CD14-positive monocyte (primary cell): Measurements from ENCODE around the gene RAD23A. TPM values are rescaled to one million over a fixed set of nuclear protein-coding genes. Genes with fewer than 3 reads are reported as not detected.

ENCODE experiments used
- DNase-seq, 3 donors: peaks; one replicate each; pipeline ENCODE4 v3.0.0-alpha.2; 2011 to 2022
- H2AFZ ChIP-seq: 2 replicates; pipeline ENCODE4 v1.6.0; 2012; ENCODE audit warnings: mild to moderate bottlenecking, low read depth, low read length, inconsistent platforms; ENCODE audit not compliant: insufficient read depth, poor library complexity, severe bottlenecking
- H3K27ac ChIP-seq, 2 donors: 1 replicate in 1 of 2; 2 replicates in 1 of 2; pipeline ENCODE4 v1.5.1; 2012 to 2013; ENCODE audit warnings: low read length in 2 of 2, control low read depth in 1 of 2, inconsistent platforms in 1 of 2, low read depth in 1 of 2, mild to moderate bottlenecking in 1 of 2
- H3K27me3 ChIP-seq, 2 donors: one replicate each; pipeline versions ENCODE4 v1.6.0 to v1.6.1; 2011 to 2013; ENCODE audit warnings: low read length in 2 of 2; ENCODE audit not compliant: control insufficient read depth in 2 of 2, insufficient read depth in 2 of 2
- H3K36me3 ChIP-seq, 2 donors: replicated peaks in 1 of 2; 1 replicate in 1 of 2; 2 replicates in 1 of 2; pipeline versions ENCODE4 v1.5.1 to v1.6.1; 2012 to 2013; ENCODE audit warnings: low read length in 2 of 2, control low read depth in 1 of 2, inconsistent platforms in 1 of 2, mild to moderate bottlenecking in 1 of 2; ENCODE audit not compliant: insufficient read depth in 2 of 2, control insufficient read depth in 1 of 2
- H3K4me1 ChIP-seq, 2 donors: 1 replicate in 1 of 2; 2 replicates in 1 of 2; pipeline versions ENCODE4 v1.5.1 to v1.6.1; 2012 to 2013; ENCODE audit warnings: low read length in 2 of 2, control low read depth in 1 of 2, inconsistent platforms in 1 of 2, mild to moderate bottlenecking in 1 of 2, moderate library complexity in 1 of 2; ENCODE audit not compliant: insufficient read depth in 2 of 2, control insufficient read depth in 1 of 2
- H3K4me2 ChIP-seq: replicated peaks from 2 replicates; pipeline ENCODE3; 2012; ENCODE audit warnings: low read length, moderate library complexity, mild to moderate bottlenecking; ENCODE audit not compliant: poor library complexity, severe bottlenecking; ENCODE audit errors: extremely low read depth
- H3K4me3 ChIP-seq, 3 experiments: fragments of 200-600 bp in 1 of 3; sonication (generic) in 1 of 3; replicated peaks in 1 of 3; 1 replicate in 2 of 3; 2 replicates in 1 of 3; pipeline ENCODE4 v1.5.1; 2011 to 2013; ENCODE audit warnings: low read length in 3 of 3, mild to moderate bottlenecking in 3 of 3, control low read depth in 2 of 3, low read depth in 2 of 3, inconsistent platforms in 1 of 3, moderate library complexity in 1 of 3
- H3K79me2 ChIP-seq: 2 replicates; pipeline ENCODE4 v1.6.0; 2012; ENCODE audit warnings: mild to moderate bottlenecking, control low read depth, inconsistent platforms, low read length, moderate library complexity; ENCODE audit not compliant: insufficient read depth
- H3K9ac ChIP-seq: 2 replicates; pipeline ENCODE4 v1.6.0; 2017; ENCODE audit warnings: low read length, mild to moderate bottlenecking; ENCODE audit not compliant: insufficient read depth, poor library complexity, severe bottlenecking
- H3K9me3 ChIP-seq, 2 donors: replicated peaks in 1 of 2; 1 replicate in 1 of 2; 2 replicates in 1 of 2; pipeline versions ENCODE4 v1.5.1 to v1.6.1; 2012 to 2013; ENCODE audit warnings: low read length in 2 of 2, control low read depth in 1 of 2; ENCODE audit not compliant: control insufficient read depth in 1 of 2, insufficient read depth in 1 of 2
- H4K20me1 ChIP-seq: 2 replicates; pipeline ENCODE4 v1.6.0; 2012; ENCODE audit warnings: mild to moderate bottlenecking, low read length, control low read depth, moderate library complexity; ENCODE audit not compliant: insufficient read depth
- H3K27ac Mint-ChIP-seq, 7 donors: one replicate each; pipeline ENCODE4 v1.8.0; 2020; ENCODE audit warnings: mild to moderate bottlenecking in 7 of 7, mixed read lengths in 7 of 7, moderate library complexity in 6 of 7, inconsistent platforms in 2 of 7
- H3K27me3 Mint-ChIP-seq, 3 donors: one replicate each; pipeline ENCODE4 v1.8.0; 2021 to 2022; ENCODE audit warnings: low read depth in 3 of 3, mild to moderate bottlenecking in 3 of 3, mixed read lengths in 3 of 3, moderate library complexity in 3 of 3, inconsistent platforms in 1 of 3
- H3K36me3 Mint-ChIP-seq, 2 donors: one replicate each; pipeline ENCODE4 v1.8.0; 2020; ENCODE audit warnings: mixed read lengths in 2 of 2, inconsistent platforms in 1 of 2, mild to moderate bottlenecking in 1 of 2
- H3K4me1 Mint-ChIP-seq: one replicate; pipeline ENCODE4 v1.8.0; 2020; ENCODE audit warnings: mild to moderate bottlenecking, mixed read lengths
- H3K4me3 Mint-ChIP-seq, 2 donors: one replicate each; pipeline ENCODE4 v1.8.0; 2020; ENCODE audit warnings: mild to moderate bottlenecking in 2 of 2, mixed read lengths in 2 of 2, moderate library complexity in 1 of 2
- H3K9me3 Mint-ChIP-seq, 7 donors: one replicate each; pipeline ENCODE4 v1.8.0; 2020 to 2022; ENCODE audit warnings: mixed read lengths in 7 of 7, mild to moderate bottlenecking in 6 of 7, moderate library complexity in 6 of 7, inconsistent platforms in 2 of 7
- CTCF ChIP-seq: fragments of 200-600 bp; IDR thresholded peaks from one replicate; pipeline ENCODE4 v1.8.0; 2022; ENCODE audit warnings: antibody characterized with exemption, mild to moderate bottlenecking
- WGBS: methylation state at CpG from one replicate; pipeline ENCODE4 v1.1.5; 2013; ENCODE audit warnings: missing lambda C conversion rate; ENCODE audit not compliant: insufficient coverage; 5-methylcytosine and 5-hydroxymethylcytosine counted together
- intact Hi-C, 2 donors: fragments of 100-400 bp; cut with micrococcal nuclease; formaldehyde crosslinking; loops; one replicate each; pipeline versions ENCODE4 v1.15.0 to v1.15.1; 2023
- polyA plus RNA-seq, 3 donors: library from polyadenylated mRNA; depleted of rRNA in 1 of 3; unstranded in 2 of 3; stranded (reverse) in 1 of 3; fragments of 300-500 nt in 2 of 3; fragments of >200 nt in 1 of 3; fragmentation: Illumina TruSeq in 2 of 3; gene quantifications; 1 replicate in 2 of 3; 2 replicates in 1 of 3; pipeline ENCODE4 v1.2.3, GENCODE V29; 2012 to 2021

RAD23A gene
- polyA plus RNA-seq, 3 donors: 45.5 to 88.0 (median 55.3) TPM

GRCh38 chr19:12918253-12918652, 27.4 kb upstream of the RAD23A start:
- Mint-ChIP-seq H3K4me1 (peaks cover 26% of the 10 kb centered on the region), H3K4me3 (peak overlapping the region; percentile 70 to 73), H3K36me3 (peaks cover 10 to 18% of the 10 kb centered on the region in 2 donors), H3K9me3 (peaks cover 0 to 4% (median 0%) of the 10 kb centered on the region in 7 donors), H3K27ac (peak overlapping the region in 6 of 7 donors; percentile 28 to 93 (median 88)), H3K27me3 (peaks cover 0 to 5% (median 0%) of the 10 kb centered on the region in 3 donors)
- Histone ChIP-seq H3K9ac (no peak overlapping the region), H4K20me1 (no peaks in the 10 kb centered on the region), H3K27me3 (no peaks in the 10 kb centered on the region), H3K36me3 (peaks cover 11 to 13% of the 10 kb centered on the region in 2 donors), H3K4me1 (peaks cover 26 to 29% of the 10 kb centered on the region in 2 donors), H3K9me3 (no peaks in the 10 kb centered on the region), H3K4me3 (no peak overlapping the region), H2AFZ (no peak overlapping the region), H3K27ac (no peak overlapping the region), H3K79me2 (no peaks in the 10 kb centered on the region), H3K4me2 (no peak overlapping the region)
- no peak for DNase-seq
- 93% methylated on average over 9 of the region's 14 CpGs for WGBS
- TF ChIP-seq CTCF: no peak
- intact Hi-C loops: no loop called here

- Mint-ChIP-seq H3K4me3 (no peak overlapping the region), H3K27ac (peak overlapping the region in 5 of 7 donors; percentile 10 to 82 (median 54)), H3K27me3 (peaks cover 0 to 3% (median 0%) of the 10 kb centered on the region in 3 donors), H3K36me3 (peaks cover 32 to 46% of the 10 kb centered on the region in 2 donors), H3K9me3 (peaks cover 0 to 4% (median 0%) of the 10 kb centered on the region in 7 donors), H3K4me1 (peaks cover 11% of the 10 kb centered on the region)
- Histone ChIP-seq H3K27ac (no peak overlapping the region), H3K79me2 (no peaks in the 10 kb centered on the region), H3K4me3 (no peak overlapping the region), H3K36me3 (peaks cover 30 to 41% of the 10 kb centered on the region in 2 donors), H3K27me3 (no peaks in the 10 kb centered on the region), H2AFZ (no peak overlapping the region), H3K4me2 (no peak overlapping the region), H3K4me1 (peaks cover 10 to 14% of the 10 kb centered on the region in 2 donors), H3K9me3 (no peaks in the 10 kb centered on the region), H4K20me1 (no peaks in the 10 kb centered on the region), H3K9ac (no peak overlapping the region)
- 68% methylated on average over 3 of the region's 3 CpGs for WGBS
- no peak for TF ChIP-seq CTCF
- DNase-seq: no peak
- intact Hi-C loops: no loop called here
Measured at GRCh38 chr19:12921047-12921446, 24.6 kb upstream of the RAD23A start.
